PFSK-1 (cell line): ENCODE data around the gene OR10Z1.

Experiments
- FOXP2 ChIP-seq: optimal IDR thresholded peaks from 2 replicates; pipeline ENCODE3; 2011; ENCODE audit warnings: borderline replicate concordance, control low read depth, inconsistent platforms; ENCODE audit not compliant: insufficient read depth; ENCODE audit errors: extremely low read length, extremely low read depth
- POLR2AphosphoS5 ChIP-seq: IDR thresholded peaks from 2 replicates; pipeline ENCODE4 v1.6.1; 2012; ENCODE audit warnings: low read depth, mild to moderate bottlenecking, control low read depth, low read length, moderate library complexity
- REST ChIP-seq, 2 experiments: IDR thresholded peaks; 2 replicates each; pipeline versions ENCODE4 v1.6.1 to v1.8.0; 2011 to 2012; ENCODE audit warnings: low read depth in 2 of 2, low read length in 2 of 2, control low read depth in 1 of 2, inconsistent platforms in 1 of 2, mild to moderate bottlenecking in 1 of 2, moderate library complexity in 1 of 2; ENCODE audit not compliant: insufficient read depth in 1 of 2
- SIN3A ChIP-seq: IDR thresholded peaks from 2 replicates; pipeline ENCODE4 v1.6.1; 2012; ENCODE audit warnings: mild to moderate bottlenecking, low read length, moderate library complexity, borderline replicate concordance; ENCODE audit not compliant: insufficient read depth
- TAF1 ChIP-seq: IDR thresholded peaks from 2 replicates; pipeline ENCODE4 v1.6.1; 2012; ENCODE audit warnings: low read length, control low read depth, borderline replicate concordance; ENCODE audit not compliant: insufficient read depth

- TF ChIP-seq POLR2AphosphoS5: no peak
- no peak for TF ChIP-seq TAF1
- TF ChIP-seq REST (IDR thresholded peaks at IDR 0.05; ENCODE audit: insufficient read depth in 1 of 2, low read depth in 2 of 2, low read length in 2 of 2): no peak
- TF ChIP-seq SIN3A: no peak
- no peak for TF ChIP-seq FOXP2
Observed at GRCh38 chr1:158652721-158653334, 47.8 kb downstream of the OR10Z1 start.
